GM12875 (cell line): ENCODE measurements around the gene HNRNPA2B1.
"Not testable (repeated sequence)": the region's sequence is repeated elsewhere in the genome, so short reads cannot be mapped to it uniquely, and the experiment has no call there.

Experiments used
- H3K4me3 ChIP-seq: one replicate; pipeline ENCODE4 v1.5.1; 2011; ENCODE audit warnings: low read depth, low read length, control low read depth
- TF ChIP-seq, protein P1 (sequence below): IDR thresholded peaks from 2 replicates; pipeline ENCODE4 v1.5.1; 2011; ENCODE audit warnings: low read depth, mild to moderate bottlenecking, control low read depth, inconsistent platforms, low read length, moderate library complexity, borderline replicate concordance; ENCODE audit not compliant: insufficient read depth

Gene HNRNPA2B1

DNA sequence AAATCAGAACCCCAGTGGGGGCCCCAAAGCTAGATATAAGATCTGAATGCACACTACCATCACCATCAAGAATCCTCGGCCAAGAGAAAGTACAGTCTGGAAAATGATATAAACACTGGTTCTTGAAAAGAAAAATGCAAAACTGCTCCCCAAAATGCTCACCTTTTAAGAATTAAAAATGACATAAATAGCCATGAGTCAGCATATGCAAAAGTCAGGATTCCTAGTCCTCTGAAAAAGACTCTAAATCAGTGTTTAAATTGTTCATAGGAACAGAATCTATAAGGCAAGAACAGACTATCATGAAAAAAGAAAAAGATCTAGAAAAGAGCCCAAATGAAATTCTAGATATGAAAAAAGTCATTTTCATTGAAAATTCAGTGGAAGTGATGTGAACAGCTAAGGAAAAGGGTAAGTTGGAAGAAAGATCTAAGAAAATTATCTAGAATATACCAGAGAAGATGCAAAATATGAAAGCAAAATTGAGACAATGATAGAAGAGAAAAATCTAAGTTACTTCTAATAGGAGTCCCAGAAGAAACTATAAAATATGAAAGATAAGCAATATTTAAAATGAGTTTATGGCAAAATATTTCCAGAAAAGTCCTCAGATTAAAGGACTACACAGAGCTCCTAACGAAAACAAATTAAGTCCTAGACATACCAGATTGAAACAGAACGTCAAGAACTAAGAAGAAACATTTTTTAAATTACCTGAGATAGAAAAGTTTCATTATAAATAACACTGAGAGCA is 18.9 kb downstream of the HNRNPA2B1 start:
- TF ChIP-seq, protein P1, sequence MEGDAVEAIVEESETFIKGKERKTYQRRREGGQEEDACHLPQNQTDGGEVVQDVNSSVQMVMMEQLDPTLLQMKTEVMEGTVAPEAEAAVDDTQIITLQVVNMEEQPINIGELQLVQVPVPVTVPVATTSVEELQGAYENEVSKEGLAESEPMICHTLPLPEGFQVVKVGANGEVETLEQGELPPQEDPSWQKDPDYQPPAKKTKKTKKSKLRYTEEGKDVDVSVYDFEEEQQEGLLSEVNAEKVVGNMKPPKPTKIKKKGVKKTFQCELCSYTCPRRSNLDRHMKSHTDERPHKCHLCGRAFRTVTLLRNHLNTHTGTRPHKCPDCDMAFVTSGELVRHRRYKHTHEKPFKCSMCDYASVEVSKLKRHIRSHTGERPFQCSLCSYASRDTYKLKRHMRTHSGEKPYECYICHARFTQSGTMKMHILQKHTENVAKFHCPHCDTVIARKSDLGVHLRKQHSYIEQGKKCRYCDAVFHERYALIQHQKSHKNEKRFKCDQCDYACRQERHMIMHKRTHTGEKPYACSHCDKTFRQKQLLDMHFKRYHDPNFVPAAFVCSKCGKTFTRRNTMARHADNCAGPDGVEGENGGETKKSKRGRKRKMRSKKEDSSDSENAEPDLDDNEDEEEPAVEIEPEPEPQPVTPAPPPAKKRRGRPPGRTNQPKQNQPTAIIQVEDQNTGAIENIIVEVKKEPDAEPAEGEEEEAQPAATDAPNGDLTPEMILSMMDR = no peak
- H3K4me3 ChIP-seq = no peak overlapping the region

DNA sequence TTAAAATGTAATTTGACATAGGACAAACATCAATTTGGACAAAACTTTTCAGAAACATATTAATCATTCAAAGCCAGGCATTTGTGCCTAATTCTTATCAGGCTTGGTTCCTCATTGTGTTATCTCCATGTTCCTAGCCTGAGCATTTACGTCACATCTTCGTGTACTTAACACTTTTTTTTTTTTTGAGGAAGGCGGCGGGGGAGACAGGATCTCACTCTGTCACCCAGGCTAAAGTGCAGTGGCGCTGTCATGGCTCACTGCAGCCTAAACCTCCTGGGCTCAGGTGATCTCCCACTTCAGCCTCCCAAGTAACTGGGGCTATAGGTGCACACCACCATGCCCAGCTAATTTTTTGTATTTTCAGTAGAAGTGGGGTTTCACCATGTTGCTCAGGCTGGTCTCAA is 19.8 kb downstream of the HNRNPA2B1 start:
- TF ChIP-seq, protein P1 = no peak

DNA sequence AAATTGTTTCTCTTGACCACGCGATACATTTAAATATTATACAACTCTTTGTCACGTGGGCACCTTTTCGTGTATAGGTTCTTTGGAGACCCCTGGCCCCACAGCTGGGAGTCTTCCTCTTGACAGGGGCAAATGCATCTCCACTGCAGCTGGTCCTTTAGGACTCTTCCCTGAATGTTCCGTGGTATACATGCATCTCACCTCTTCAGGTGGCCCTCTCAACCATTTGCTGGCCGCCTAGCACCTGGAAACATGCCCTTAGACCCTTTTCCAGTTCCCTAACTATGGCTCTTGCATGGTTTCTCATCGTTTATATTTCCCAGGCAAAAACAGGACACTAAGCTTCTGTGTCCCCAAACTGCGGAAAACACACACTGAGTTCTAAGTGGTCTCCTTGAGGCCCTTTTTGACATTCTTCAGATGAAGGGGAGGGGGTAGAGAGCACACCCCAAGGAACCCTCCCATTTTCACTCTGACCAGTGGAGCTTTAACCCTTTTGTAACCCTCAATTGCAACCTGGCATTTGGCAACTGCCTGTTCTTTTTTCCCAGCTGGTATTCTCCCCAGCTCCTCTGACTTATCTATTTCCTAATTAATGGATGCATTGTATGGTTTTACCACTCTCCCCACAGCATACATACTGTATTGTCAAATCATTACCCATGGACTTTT is 20.6 kb downstream of the HNRNPA2B1 start:
- TF ChIP-seq, protein P1 = no peak
- H3K4me3 ChIP-seq = no peak overlapping the region

More for the DNA sequence above, 19.8 kb downstream of the HNRNPA2B1 start:
- no peak overlapping the region for H3K4me3 ChIP-seq

DNA sequence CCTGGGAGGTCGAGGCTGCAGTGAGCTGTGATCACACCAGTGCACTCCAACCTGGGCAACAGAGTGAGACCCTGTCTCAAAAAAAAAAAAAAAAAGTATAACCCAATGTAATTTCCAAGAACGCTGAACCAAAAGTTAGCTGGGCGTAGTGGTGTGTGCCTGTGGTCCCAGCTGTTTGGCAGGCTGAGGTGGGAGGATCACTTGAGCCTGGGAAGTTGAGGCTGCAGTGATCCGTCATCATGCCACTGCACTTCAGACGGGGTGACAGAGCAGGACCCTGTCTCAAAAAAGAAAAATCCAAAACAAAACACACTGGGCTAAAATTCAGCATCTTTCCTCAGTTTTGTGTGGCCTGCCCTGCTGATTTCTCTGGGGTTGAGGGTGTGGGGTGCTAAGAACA is 21.1 kb downstream of the HNRNPA2B1 start:
- TF ChIP-seq, protein P1 = no peak
- H3K4me3 ChIP-seq = no peak overlapping the region

DNA sequence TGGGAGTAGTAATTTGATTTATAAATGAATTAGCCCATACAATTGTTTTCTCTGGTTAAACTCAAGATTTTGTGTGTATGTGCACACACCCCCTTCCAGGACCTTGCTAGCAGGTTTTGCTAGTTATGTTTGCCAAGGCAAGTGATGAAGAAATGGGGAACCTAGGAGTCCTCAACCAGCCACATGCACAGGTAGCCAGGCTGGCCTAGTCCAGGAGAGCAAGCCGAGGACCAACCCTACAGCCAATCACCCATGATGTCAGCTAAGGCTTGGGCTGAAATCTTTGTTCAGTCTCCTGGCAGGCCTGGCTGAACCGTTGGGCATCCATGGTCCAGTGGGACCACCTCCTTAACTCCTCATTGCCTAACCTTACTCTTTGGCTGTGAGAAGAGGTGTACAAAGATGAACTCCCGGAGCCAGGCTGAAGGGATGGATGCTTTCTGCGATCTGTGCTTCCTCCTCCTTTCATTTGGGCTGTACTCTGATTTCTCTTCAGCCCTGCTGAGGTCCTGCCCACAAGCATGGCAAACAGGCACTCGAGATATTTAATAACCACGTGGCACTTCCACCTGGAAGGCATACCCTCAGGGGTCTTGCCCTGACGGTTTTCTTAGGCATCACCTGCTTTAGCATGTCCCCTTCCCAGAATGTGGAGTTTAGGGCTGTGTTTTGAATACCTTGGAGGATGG is 22.1 kb downstream of the HNRNPA2B1 start:
- no peak overlapping the region for H3K4me3 ChIP-seq
- TF ChIP-seq, protein P1 = no peak

DNA sequence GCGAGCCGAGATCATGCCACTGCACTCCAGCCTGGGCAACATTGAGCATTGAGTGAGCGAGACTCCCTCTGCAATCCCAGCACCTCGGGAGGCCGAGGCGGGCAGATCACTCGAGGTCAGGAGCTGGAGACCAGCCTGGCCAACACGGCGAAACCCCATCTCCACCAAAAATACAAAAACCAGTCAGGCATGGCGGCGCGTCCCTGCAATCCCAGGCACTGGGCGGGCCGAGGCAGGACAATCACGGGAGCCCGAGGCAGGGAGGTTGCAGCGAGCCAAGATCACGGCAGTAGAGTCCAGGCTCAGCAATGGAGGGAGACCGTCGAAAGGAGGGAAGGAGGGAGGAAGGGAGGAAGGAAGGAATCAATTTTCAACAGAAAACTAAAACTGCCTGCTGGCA is 23.3 kb downstream of the HNRNPA2B1 start:
- not testable (repeated sequence) for H3K4me3 ChIP-seq

DNA sequence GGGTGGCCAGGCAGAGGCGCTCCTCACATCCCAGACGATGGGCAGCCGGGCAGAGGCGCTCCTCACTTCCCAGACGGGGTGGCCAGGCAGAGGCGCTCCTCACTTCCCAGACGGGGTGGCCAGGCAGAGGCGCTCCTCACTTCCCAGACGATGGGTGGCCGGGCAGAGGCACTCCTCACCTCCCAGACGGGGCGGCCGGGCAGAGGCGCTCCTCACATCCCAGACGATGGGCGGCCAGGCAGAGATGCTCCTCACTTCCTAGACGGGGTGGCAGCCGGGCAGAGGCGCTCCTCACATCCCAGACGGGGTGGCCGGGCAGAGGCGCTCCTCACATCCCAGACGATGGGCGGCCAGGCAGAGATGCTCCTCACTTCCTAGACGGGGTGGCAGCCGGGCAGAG is 23.9 kb downstream of the HNRNPA2B1 start:
- H3K4me3 ChIP-seq = not testable (repeated sequence)

DNA sequence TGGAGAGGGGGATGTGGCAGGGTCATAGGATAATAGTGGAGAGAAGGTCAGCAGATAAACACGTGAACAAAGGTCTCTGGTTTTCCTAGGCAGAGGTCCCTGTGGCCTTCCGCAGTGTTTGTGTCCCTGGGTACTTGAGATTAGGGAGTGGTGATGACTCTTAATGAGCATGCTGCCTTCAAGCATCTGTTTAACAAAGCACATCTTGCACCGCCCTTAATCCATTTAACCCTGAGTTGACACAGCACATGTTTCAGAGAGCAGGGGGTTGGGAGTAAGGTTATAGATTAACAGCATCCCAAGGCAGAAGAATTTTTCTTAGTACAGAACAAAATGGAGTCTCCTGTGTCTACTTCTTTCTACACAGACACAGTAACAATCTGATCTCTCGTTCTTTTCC is 24.6 kb downstream of the HNRNPA2B1 start:
- not testable (repeated sequence) for H3K4me3 ChIP-seq

DNA sequence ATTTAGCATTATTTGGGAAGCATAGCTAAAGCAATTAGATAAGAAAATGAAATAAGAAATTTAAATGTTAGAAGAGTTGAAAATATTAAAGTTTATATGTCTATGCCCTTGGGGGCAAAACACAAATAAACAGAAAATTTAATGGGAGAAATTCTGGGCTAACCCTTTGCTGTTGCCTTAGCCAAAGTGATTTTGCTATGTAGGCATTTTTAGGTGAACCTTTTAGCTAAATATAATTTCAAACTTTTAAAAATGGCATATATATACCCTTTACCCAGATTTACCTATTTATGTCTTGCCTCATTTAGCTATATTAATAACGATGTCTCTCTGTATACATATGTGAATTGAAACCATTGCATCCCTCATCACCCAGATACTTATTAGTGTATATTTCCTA is 28.5 kb downstream of the HNRNPA2B1 start:
- TF ChIP-seq, protein P1 = no peak
- H3K4me3 ChIP-seq = no peak overlapping the region
